GM12872 (cell line): ENCODE results near the gene MRPL51.

Source experiments
- TF ChIP-seq, protein P1 (sequence below): IDR thresholded peaks from 3 replicates; pipeline ENCODE4 v1.5.1; 2011; ENCODE audit warnings: low read depth, mild to moderate bottlenecking, low read length, moderate library complexity; ENCODE audit not compliant: insufficient read depth

MRPL51 gene

GRCh38 chr12:6528539-6529235, 35.6 kb upstream of the MRPL51 start:
- TF ChIP-seq, protein P1, sequence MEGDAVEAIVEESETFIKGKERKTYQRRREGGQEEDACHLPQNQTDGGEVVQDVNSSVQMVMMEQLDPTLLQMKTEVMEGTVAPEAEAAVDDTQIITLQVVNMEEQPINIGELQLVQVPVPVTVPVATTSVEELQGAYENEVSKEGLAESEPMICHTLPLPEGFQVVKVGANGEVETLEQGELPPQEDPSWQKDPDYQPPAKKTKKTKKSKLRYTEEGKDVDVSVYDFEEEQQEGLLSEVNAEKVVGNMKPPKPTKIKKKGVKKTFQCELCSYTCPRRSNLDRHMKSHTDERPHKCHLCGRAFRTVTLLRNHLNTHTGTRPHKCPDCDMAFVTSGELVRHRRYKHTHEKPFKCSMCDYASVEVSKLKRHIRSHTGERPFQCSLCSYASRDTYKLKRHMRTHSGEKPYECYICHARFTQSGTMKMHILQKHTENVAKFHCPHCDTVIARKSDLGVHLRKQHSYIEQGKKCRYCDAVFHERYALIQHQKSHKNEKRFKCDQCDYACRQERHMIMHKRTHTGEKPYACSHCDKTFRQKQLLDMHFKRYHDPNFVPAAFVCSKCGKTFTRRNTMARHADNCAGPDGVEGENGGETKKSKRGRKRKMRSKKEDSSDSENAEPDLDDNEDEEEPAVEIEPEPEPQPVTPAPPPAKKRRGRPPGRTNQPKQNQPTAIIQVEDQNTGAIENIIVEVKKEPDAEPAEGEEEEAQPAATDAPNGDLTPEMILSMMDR, result no peak

DNA sequence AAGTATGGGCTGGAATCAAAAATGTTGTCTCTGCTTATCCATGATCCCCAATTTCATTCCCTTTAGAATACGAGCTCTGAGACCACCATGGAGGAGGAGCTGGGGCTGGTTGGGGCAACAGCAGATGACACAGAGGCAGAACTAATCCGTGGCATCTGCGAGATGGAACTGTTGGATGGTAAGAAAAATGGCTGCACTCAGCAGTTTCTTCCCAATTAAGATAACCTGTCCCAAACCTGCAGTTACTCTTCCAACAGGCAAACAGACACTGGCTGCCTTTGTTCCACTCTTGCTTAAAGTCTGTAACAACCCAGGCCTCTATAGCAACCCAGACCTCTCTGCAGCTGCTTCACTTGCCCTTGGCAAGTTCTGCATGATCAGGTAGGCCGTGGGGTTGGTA, 34.6 kb upstream of the MRPL51 start:
- TF ChIP-seq, protein P1, result no peak

DNA sequence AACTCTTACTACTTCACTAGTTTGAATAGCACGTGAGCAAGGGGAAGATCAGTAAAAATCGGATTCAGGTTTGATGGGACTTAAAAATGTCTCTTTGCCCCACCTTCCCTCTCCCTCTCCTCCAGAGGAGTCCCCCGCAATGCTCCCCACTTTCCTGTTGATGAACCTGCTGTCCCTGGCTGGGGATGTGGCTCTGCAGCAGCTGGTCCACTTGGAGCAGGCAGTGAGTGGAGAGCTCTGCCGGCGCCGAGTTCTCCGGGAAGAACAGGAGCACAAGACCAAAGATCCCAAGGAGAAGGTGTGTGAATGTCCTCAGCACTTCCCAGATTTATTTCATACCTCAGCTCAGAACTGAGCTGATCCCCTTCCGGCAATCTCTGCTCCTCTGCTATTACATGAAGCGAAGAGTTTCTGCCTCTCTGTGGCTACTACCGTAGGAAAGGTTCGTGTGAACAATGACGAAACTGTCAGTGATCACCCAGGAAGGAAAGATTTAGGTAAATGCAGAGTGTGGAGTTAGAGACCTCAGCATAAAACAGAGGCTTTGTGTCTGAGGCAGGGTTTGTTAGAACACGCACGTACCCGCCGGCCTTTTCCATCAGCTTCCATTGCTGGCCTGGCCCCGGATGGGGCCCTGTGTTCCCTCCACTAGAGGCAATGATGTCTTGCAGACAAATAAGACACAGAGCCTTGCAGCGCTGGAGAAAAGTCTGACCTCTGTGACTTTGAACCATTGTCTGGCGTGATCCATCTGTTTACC, 33.9 kb upstream of the MRPL51 start:
- TF ChIP-seq, protein P1, result no peak

- TF ChIP-seq, protein P1, result no peak
Measured at GRCh38 chr12:6526201-6526600, 33.1 kb upstream of the MRPL51 start.

GRCh38 chr12:6524648-6525047, 31.6 kb upstream of the MRPL51 start:
- TF ChIP-seq, protein P1, result no peak

GRCh38 chr12:6523708-6524107, 30.6 kb upstream of the MRPL51 start:
- TF ChIP-seq, protein P1, result no peak

- TF ChIP-seq, protein P1, result no peak
Measured at GRCh38 chr12:6522193-6522592, 29.1 kb upstream of the MRPL51 start.
